Upper lobe of left lung (tissue), 4 donors: ENCODE data around the gene RIPPLY3.

ENCODE experiments used
- EP300 ChIP-seq, 4 donors: sonication (generic); formaldehyde crosslinking; IDR thresholded peaks; one replicate each; pipeline ENCODE4 v1.5.1; 2017; ENCODE audit warnings: antibody characterized with exemption in 4 of 4, control low read depth in 2 of 4
- TF ChIP-seq, protein P1 (sequence below), 6 experiments: fragments of 450-650 bp in 4 of 6; fragments of 200-600 bp in 2 of 6; sonication (generic) in 2 of 6; IDR thresholded peaks; one replicate each; pipeline ENCODE4 v1.5.1; 2016 to 2019; ENCODE audit warnings: antibody characterized with exemption in 6 of 6

DNA sequence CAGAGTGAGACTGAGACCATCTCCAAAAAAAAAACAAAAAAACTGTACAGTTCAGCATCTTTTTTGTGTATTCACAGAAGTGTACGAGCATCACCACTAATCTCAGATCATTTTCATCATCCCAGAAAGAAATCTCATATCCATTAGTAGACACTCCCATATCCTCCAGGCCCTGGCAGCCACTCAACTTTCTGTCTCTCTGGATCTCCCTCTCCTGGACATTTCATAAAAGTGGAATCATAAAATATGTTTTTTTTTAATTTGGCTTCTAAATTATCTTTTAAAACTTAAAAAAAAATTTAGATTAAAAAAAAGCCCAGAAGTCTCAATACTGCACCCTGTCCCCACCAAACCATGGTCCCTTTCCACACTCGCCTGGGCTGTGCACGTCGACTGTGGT is 22.1 kb downstream of the RIPPLY3 start:
- TF ChIP-seq, protein P1, sequence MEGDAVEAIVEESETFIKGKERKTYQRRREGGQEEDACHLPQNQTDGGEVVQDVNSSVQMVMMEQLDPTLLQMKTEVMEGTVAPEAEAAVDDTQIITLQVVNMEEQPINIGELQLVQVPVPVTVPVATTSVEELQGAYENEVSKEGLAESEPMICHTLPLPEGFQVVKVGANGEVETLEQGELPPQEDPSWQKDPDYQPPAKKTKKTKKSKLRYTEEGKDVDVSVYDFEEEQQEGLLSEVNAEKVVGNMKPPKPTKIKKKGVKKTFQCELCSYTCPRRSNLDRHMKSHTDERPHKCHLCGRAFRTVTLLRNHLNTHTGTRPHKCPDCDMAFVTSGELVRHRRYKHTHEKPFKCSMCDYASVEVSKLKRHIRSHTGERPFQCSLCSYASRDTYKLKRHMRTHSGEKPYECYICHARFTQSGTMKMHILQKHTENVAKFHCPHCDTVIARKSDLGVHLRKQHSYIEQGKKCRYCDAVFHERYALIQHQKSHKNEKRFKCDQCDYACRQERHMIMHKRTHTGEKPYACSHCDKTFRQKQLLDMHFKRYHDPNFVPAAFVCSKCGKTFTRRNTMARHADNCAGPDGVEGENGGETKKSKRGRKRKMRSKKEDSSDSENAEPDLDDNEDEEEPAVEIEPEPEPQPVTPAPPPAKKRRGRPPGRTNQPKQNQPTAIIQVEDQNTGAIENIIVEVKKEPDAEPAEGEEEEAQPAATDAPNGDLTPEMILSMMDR (IDR thresholded peaks at IDR 0.05), result no peak
- no peak for TF ChIP-seq EP300 (IDR thresholded peaks at IDR 0.05)
